Stimulated activated CD4-positive, alpha-beta T cell treated with anti-CD3 and anti-CD28 coated beads, TNF-alpha, amount 100 ng/mL, for 24 hours (primary cell): ENCODE measurements around the gene BTBD10.

ENCODE experiments used
- DNase-seq, 3 experiments: peaks; one replicate each; pipeline ENCODE4 v3.0.0-alpha.2; 2020; ENCODE audit warnings: low read depth in 3 of 3

BTBD10 gene

DNA sequence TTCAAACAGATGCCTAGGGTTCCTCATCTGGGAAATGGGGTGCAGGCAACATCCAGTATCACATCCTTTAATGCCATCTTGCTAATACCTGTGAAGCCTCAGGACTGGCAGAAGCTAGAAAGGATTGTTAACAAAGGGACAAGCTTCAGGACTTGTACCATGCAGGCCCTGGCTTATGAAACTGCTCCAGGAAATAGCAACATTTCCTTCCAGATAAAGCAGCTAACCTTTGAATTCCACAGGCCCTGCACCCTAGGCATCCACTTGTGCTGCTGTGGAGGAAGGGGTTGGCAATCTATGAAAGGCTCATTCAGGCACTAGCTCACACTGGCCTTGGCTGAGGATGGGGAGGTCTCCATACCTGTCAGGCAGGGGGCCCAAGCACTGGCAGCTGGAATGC lies 87.2 kb downstream of the BTBD10 start:
- no peak for DNase-seq

DNA sequence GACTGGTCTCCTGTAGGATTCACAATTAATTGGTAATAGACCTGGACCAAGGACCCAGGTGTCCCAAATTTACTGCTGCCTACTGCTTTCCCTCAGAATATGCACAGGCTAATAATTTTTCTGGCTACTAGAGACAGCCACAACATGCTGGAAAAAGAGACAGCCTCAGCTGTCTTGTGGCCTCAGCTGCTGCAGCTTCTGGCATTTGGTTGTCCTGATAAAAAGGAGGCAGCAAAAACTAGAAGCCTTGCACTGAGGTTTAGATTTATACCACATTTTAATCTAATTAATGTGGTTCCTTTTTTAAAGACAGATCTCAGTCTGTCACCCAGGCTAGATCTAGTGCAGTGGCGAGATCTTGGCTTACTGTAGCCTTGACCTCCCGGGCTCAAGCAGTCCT lies 89.8 kb downstream of the BTBD10 start:
- no peak for DNase-seq

DNA sequence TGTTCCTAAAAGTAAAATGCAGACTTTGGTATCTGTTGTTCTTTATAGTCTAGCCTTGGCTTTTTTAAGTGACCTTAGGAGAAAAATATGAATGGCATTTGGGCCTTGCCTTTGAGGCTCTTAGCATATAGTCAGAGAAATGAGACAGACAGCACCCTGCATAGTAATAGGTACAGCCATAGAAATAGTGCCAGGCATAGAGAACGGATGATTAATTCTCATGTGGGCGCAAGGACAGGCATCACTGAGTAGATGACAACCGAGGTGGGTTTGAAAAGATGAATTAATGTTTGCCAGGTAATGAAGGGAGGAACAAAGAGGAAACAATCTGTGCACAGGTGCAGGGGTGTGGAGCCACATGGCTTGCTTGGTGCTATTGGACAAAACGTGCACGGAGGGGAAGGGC lies 95.0 kb downstream of the BTBD10 start:
- DNase-seq: no peak

GRCh38 chr11:13367115-13367514 lies 95.9 kb downstream of the BTBD10 start:
- DNase-seq: no peak

DNA sequence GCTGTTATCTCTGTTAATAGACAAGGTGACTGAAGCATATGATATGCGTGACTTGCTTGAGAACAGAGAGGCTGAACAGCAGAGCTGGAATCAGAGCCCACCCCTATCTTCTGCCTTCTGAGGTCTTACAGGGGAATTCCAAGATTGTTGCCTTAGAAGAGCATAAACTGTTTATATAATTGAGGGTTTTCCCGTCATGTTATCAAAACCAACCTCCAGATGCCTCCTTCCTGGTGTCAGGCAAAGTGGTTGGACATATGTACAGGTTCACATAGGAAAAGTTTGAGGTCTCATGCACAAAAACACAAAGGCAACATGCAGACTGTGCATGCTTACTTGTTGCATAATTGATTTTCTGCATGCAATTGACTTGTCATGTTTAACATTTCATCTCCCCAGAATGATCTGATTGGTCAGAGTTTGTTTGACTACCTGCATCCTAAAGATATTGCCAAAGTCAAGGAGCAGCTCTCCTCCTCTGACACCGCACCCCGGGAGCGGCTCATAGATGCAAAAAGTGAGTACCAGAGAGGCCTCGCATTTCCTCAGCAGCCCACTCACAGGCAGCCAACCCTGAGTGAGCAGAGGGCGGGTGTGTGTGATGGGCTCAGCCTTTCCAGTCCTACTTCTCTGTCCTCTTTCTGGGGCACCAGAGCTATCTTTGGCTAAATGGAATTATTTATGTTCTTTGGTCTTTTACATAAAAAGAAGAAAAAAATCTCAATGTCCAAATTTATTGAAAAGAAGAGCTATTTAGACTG lies 96.6 kb downstream of the BTBD10 start:
- DNase-seq: no peak

DNA sequence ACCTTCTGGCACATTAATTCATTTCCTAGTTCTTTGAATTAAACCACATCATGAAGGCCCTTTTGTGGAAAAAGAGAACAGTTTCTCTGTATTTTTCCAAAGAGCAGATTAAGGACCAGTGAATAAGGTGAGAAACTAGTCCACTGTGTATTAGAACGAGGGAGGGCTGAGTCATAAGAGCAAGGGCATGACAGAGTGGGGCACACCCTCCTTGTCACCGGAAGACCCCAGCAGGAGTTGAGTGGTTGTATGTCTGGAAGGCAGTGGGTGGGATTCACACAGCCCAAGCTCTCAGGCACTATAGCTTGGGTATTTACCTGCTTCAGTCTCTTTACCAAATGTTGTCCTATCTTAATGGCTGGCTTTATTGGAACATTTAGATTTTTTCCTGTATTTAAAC lies 98.6 kb downstream of the BTBD10 start:
- DNase-seq: no peak

DNA sequence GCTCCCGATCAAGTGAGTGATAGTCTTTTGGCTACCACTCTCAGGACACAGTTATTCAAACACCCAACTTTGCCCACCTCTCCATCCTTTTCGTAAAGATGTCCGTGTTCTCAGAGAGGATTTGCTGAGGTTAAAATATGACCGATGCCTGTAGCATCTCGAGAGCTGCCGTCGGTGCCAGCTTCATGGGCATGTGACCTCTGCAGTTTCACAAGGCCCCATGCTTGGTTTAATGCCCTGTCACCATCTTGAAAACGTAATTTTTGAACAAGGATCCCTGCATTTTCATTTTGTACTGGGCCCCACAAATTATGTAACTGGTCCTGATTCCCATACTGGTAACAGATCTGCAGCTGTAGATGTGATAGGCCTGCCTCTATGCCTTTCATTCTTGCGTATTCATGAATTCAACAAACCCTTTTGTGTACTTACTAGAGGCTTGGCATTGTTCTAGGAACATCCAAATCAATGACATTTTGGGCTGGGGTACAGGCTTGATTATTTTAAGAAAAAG lies 100.4 kb downstream of the BTBD10 start:
- DNase-seq: no peak

GRCh38 chr11:13358596-13359270 lies 104.3 kb downstream of the BTBD10 start:
- DNase-seq: no peak

- DNase-seq: no peak
Measured at GRCh38 chr11:13357232-13357631, 105.8 kb downstream of the BTBD10 start.

GRCh38 chr11:13355191-13355590 lies 107.8 kb downstream of the BTBD10 start:
- no peak for DNase-seq

- DNase-seq: no peak
Measured at GRCh38 chr11:13354335-13354734, 108.7 kb downstream of the BTBD10 start.

DNA sequence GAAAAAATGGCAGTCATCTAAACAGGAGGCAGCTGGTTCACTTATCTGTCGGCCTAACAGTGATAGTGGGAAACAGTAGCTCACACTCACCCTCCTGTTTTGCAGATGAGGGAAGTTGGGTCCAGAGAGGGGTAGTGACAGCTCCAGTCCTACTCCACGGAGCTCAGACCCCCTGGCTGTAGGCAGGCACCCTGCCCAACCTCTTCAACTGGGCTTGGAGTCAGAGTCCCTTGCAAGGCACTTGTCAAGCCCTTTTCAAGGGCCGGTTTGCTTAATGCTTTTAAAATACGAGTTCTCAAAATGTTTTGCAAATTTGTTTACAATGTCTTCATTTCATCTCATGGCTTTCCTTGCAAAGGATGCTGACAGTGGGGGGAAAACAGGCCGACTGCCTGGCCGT lies 110.3 kb downstream of the BTBD10 start:
- no peak for DNase-seq

DNA sequence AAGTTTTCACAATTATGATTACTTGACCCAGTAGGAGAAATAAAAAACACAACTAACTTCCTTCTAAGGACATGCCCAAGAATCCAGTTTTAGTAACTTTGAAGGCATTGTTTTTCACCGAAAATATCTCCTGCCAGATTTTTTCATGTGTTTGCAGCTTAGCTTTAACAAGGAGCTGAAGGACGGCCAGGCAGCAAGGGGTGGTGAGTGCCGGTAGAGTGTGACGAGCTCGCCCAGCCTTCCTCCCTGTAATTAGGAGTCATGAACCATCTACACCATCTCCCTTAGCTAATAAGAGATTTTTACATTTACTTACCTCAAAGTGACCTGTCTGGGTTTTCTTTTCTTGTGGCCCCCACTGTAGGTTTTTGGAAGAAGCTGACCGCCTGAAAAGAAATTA lies 113.4 kb downstream of the BTBD10 start:
- no peak for DNase-seq

DNA sequence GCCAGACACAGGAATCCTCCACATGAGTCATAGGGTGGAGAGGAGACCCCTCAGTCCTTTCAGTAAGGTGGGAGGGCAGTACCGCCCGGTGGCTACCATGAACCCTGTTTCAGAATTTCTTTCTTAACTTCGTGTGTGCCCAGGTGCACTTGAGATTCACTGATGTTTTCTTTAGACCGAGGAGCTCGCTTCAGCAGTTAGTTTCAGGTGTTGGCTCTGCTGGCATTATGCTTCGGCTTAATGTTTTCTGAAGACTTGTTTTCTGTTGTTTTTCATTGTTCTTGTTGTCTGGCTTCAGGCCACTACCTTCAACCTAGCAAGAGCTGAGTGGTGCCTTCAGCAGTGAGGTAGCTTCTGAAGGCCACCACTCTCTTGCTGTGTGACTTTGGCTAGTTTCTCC lies 114.0 kb downstream of the BTBD10 start:
- DNase-seq: no peak

DNA sequence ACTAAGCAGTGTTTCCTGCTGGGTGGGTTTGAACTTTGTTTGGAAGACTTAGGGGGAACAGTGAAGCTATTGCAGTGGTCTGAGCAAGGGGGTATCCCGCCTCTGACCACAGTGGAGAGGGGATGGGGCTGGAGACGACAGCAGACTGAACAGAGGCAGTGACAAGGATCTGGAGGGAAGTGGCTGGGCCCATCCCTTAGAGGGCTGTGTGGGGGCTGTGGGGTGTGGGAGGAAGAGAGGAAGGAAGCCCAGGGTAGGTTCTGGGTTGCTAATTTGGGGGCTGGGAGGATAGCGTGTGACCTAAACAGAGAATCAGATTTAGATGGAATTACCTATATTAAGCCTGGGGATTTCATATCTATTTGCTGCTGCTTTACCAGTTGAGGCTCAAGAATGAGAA lies 114.7 kb downstream of the BTBD10 start:
- DNase-seq: no peak

DNA sequence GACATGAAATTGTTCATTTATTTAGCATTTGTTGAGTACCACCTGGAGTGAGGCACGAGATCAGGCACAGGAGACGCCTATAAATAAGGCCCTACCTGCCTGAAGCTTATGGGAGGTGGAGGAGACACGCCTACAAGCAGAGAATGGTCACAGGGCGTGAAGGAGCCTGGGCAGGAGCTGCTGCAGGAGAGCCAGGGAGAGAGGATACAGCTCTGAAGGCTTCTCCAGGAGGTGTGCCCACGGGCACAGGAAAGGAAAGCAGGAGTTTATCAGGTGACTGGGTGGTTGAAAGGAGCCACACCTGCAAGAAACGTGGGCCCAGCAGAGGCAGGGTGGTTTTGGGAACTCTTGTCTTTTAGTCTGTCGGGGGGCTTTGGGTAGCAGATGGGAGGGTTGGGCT lies 115.1 kb downstream of the BTBD10 start:
- DNase-seq: no peak

GRCh38 chr11:13346470-13346869 lies 116.6 kb downstream of the BTBD10 start:
- DNase-seq: no peak

- no peak for DNase-seq
Measured at GRCh38 chr11:13344818-13345217, 118.2 kb downstream of the BTBD10 start.

DNA sequence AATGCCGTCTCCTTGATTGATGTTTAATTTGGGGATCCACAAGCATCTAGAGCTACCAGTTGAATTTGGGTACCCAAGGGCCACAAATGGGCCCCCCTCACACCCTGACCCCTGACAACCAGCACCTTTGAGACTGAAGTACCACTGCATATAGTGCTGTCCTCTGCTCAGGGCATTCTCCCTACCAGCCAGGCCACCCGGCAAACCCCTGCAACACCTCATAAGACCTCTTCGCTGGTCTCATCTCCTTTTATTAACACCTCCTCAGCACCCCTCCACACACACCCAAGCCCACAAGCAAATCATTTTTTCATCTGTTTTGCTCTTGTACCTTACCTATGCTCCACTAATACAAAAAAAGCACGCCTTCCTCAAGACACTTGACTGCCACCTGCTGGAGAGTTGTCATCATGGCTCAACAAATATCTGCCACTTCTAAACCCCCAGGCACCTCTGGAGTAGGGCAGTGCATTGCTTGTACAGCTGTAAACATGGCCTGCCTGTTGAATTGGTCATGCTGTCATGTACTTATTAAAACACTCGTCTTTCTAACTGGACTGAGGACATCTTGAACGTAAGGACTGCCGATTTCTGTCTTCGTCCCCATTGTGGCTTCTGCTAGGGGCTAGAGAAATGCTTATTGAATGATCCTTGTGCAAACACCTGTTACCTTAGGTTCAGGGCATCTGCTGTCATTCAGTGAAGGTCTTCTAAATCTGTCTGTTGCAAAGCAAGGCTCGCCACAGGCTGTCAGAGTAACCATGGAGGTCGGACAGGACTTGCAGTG lies 118.9 kb downstream of the BTBD10 start:
- DNase-seq: peak; percentile 49 to 60 (median 60)

DNA sequence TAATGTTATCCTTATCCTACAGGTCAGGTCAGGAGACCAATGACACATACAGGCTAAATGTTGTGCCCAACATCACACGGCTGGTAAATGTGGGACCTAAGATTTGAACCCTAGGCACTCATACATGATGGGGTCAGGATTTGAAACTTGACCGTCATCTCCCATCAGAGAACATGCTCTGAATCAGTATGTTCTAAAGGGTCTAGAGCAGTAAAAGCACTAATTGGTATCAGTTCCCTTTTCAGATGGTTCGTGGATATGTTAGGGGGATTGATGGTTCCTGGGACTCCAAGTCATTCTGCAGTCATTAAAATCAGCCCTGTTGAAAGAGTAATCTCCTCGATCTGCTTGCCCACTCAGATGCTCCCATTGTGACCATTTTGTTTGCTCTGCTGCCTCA lies 120.0 kb downstream of the BTBD10 start:
- no peak for DNase-seq

DNA sequence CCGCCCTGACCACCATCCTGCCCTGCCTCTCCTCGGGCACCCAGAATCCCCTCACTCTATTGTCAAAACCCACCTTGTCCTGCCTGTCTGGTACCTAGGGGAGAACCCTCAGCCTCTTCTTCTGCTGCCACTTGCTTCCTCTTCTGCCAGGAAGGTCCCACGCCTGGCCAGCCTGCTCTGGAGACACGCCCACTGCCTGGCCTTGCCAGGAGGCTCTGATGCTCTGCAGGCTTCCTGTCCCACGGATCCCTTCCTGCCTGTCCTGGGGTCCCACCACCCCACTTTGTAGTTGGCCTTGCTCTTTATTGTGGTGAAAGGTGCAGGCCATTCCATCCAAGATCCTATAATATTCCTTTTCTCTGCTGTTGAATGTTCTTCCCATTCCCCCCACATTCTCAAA lies 122.0 kb downstream of the BTBD10 start:
- DNase-seq: no peak
